ENCODE measurements around the gene CAT. TPM values are rescaled to one million over a fixed set of nuclear protein-coding genes. Genes with fewer than 3 reads are reported as not detected.

CAT gene
- total and polyA plus RNA-seq, 2 donors (not counting 1 experiment from before 2014, with no cell fraction given) = 93.8 to 113 TPM

- peaks cover 17% of the 10 kb centered on the region for H3K27me3 ChIP-seq (ENCODE audit: control insufficient read depth, insufficient read depth, low read length)
- TF ChIP-seq CTCF (conservative IDR thresholded peaks at IDR 0.05 in 1 of 2, IDR thresholded peaks at IDR 0.05 in 1 of 2; ENCODE audit: low read depth in 1 of 2, low read length in 2 of 2) (no peak), EZH2 (IDR thresholded peaks at IDR 0.05; ENCODE audit: low read length, missing control alignments) (no peak)
- H2AFZ ChIP-seq (ENCODE audit: low read length) = no peak overlapping the region
- no peak overlapping the region for H3K4me2 ChIP-seq (ENCODE audit: extremely low read depth, insufficient read depth, low read length)
- no peaks in the 10 kb centered on the region for H3K4me1 ChIP-seq (ENCODE audit: control insufficient read depth, extremely low read depth, insufficient read depth, low read length)
- no peaks in the 10 kb centered on the region for H3K9me3 ChIP-seq (ENCODE audit: control insufficient read depth, insufficient read depth, low read depth, low read length)
- no peak overlapping the region for H3K4me3 ChIP-seq (replicated peaks in 1 of 4; ENCODE audit: control extremely low read depth in 1 of 4, insufficient read depth in 1 of 4, low read depth in 3 of 4, low read length in 4 of 4)
- no peaks in the 10 kb centered on the region for H3K79me2 ChIP-seq (ENCODE audit: control insufficient read depth, insufficient read depth, low read length)
- no peak for DNase-seq (ENCODE audit: low read depth in 2 of 2)
- H3K27ac ChIP-seq (ENCODE audit: insufficient read depth, low read length) = no peak overlapping the region
- no peaks in the 10 kb centered on the region for H3K36me3 ChIP-seq (ENCODE audit: control insufficient read depth, insufficient read depth, low read length)
- no peaks in the 10 kb centered on the region for H4K20me1 ChIP-seq (ENCODE audit: control insufficient read depth, extremely low read depth, insufficient read depth, low read length)
- no peak overlapping the region for H3K9ac ChIP-seq (ENCODE audit: insufficient read depth, low read length)
Observed at GRCh38 chr11:34490304-34490703, 51.6 kb downstream of the CAT start.

GRCh38 chr11:34492806-34493414 lies 54.2 kb downstream of the CAT start:
- TF ChIP-seq EZH2 (IDR thresholded peaks at IDR 0.05; ENCODE audit: low read length, missing control alignments) (no peak), CTCF (conservative IDR thresholded peaks at IDR 0.05 in 1 of 2, IDR thresholded peaks at IDR 0.05 in 1 of 2; ENCODE audit: low read depth in 1 of 2, low read length in 2 of 2) (peak; percentile 51 to 79)
- no peaks in the 10 kb centered on the region for H3K9me3 ChIP-seq (ENCODE audit: control insufficient read depth, insufficient read depth, low read depth, low read length)
- no peaks in the 10 kb centered on the region for H3K4me1 ChIP-seq (ENCODE audit: control insufficient read depth, extremely low read depth, insufficient read depth, low read length)
- H2AFZ ChIP-seq (ENCODE audit: low read length) = no peak overlapping the region
- H3K27ac ChIP-seq (ENCODE audit: insufficient read depth, low read length) = no peak overlapping the region
- no peaks in the 10 kb centered on the region for H4K20me1 ChIP-seq (ENCODE audit: control insufficient read depth, extremely low read depth, insufficient read depth, low read length)
- H3K27me3 ChIP-seq (ENCODE audit: control insufficient read depth, insufficient read depth, low read length) = peaks cover 8% of the 10 kb centered on the region
- H3K4me2 ChIP-seq (ENCODE audit: extremely low read depth, insufficient read depth, low read length) = no peak overlapping the region
- no peak overlapping the region for H3K4me3 ChIP-seq (replicated peaks in 1 of 4; ENCODE audit: control extremely low read depth in 1 of 4, insufficient read depth in 1 of 4, low read depth in 3 of 4, low read length in 4 of 4)
- no peaks in the 10 kb centered on the region for H3K36me3 ChIP-seq (ENCODE audit: control insufficient read depth, insufficient read depth, low read length)
- no peak overlapping the region for H3K9ac ChIP-seq (ENCODE audit: insufficient read depth, low read length)
- no peaks in the 10 kb centered on the region for H3K79me2 ChIP-seq (ENCODE audit: control insufficient read depth, insufficient read depth, low read length)
- DNase-seq (ENCODE audit: low read depth in 2 of 2) = peak; percentile 48 to 69

- no peaks in the 10 kb centered on the region for H3K9me3 ChIP-seq (ENCODE audit: control insufficient read depth, insufficient read depth, low read depth, low read length)
- TF ChIP-seq EZH2 (IDR thresholded peaks at IDR 0.05; ENCODE audit: low read length, missing control alignments) (no peak), CTCF (conservative IDR thresholded peaks at IDR 0.05 in 1 of 2, IDR thresholded peaks at IDR 0.05 in 1 of 2; ENCODE audit: low read depth in 1 of 2, low read length in 2 of 2) (no peak)
- no peak overlapping the region for H3K27ac ChIP-seq (ENCODE audit: insufficient read depth, low read length)
- H4K20me1 ChIP-seq (ENCODE audit: control insufficient read depth, extremely low read depth, insufficient read depth, low read length) = no peaks in the 10 kb centered on the region
- no peak for DNase-seq (ENCODE audit: low read depth in 2 of 2)
- H3K36me3 ChIP-seq (ENCODE audit: control insufficient read depth, insufficient read depth, low read length) = no peaks in the 10 kb centered on the region
- no peak overlapping the region for H3K9ac ChIP-seq (ENCODE audit: insufficient read depth, low read length)
- peaks cover 4% of the 10 kb centered on the region for H3K27me3 ChIP-seq (ENCODE audit: control insufficient read depth, insufficient read depth, low read length)
- no peak overlapping the region for H3K4me2 ChIP-seq (ENCODE audit: extremely low read depth, insufficient read depth, low read length)
- no peak overlapping the region for H2AFZ ChIP-seq (ENCODE audit: low read length)
- no peak overlapping the region for H3K4me3 ChIP-seq (replicated peaks in 1 of 4; ENCODE audit: control extremely low read depth in 1 of 4, insufficient read depth in 1 of 4, low read depth in 3 of 4, low read length in 4 of 4)
- no peaks in the 10 kb centered on the region for H3K79me2 ChIP-seq (ENCODE audit: control insufficient read depth, insufficient read depth, low read length)
- H3K4me1 ChIP-seq (ENCODE audit: control insufficient read depth, extremely low read depth, insufficient read depth, low read length) = no peaks in the 10 kb centered on the region
Observed at GRCh38 chr11:34493468-34493867, 54.7 kb downstream of the CAT start.

All from fibroblast of lung (primary cell).